K562 (cell line): ENCODE results near the gene GBA3. TPM values are rescaled to one million over a fixed set of nuclear protein-coding genes. Genes with fewer than 3 reads are reported as not detected.

Experiments
- ATAC-seq: fragments of 200-7000 bp; cut with Tn5 transposase; 3 replicates; pipeline ENCODE4 v1.9.1; 2020; ENCODE audit warnings: moderate library complexity
- BruUV-seq: library from RNA; stranded (reverse); fragments of 400-500 nt; replicated peaks from 2 replicates; lab custom pipeline; 2021; lab: Mats Ljungman, UMichigan
- CTCF ChIA-PET: fragments of 300-600 bp; formaldehyde crosslinking; extraction: SDS; loops from one replicate; lab custom pipeline; 2021; ENCODE audit warnings: low intra/inter-chr PET ratio; lab: Yijun Ruan, JAX
- POLR2A ChIA-PET: fragments of 300-600, 350-650 bp; sonication (Branson Sonifier 250); formaldehyde crosslinking; extraction: SDS; loops from one replicate; lab custom pipeline; 2021; ENCODE audit warnings: antibody characterized with exemption, inconsistent platforms; lab: Yijun Ruan, JAX
- DNase-seq, 4 experiments: peaks; one replicate each; pipeline versions ENCODE4 v3.0.0 to v3.0.0-alpha.2; 2011 to 2018; ENCODE audit warnings: low spot score in 3 of 4, mixed read lengths in 3 of 4; ENCODE audit errors: extremely low read depth in 1 of 4
- FAIRE-seq: peaks from 2 replicates; lab custom pipeline; 2011; peaks lifted over from hg19 to GRCh38; lab: Jason Lieb, UNC
- H2AFZ ChIP-seq: 2 replicates; pipeline ENCODE4 v1.6.0; 2011; ENCODE audit warnings: low read depth, low read length, control low read depth, inconsistent platforms
- H3K27ac ChIP-seq: fragments of 200-600 bp; 3 replicates; pipeline ENCODE4 v1.8.0; 2011; ENCODE audit warnings: low read depth, mild to moderate bottlenecking, control low read depth, inconsistent platforms, low read length, moderate library complexity, mixed read lengths; ENCODE audit errors: extremely low read depth
- H3K27me3 ChIP-seq, 2 experiments: fragments of 300-600 bp in 1 of 2; 2 replicates in 1 of 2; 3 replicates in 1 of 2; pipeline versions ENCODE4 v1.6.0 to v1.8.0; 2011; ENCODE audit warnings: inconsistent platforms in 2 of 2, low read length in 2 of 2, mild to moderate bottlenecking in 1 of 2, mixed read lengths in 1 of 2, moderate library complexity in 1 of 2; ENCODE audit not compliant: control insufficient read depth in 2 of 2, insufficient read depth in 2 of 2
- H3K36me3 ChIP-seq: fragments of 300-600 bp; 3 replicates; pipeline ENCODE4 v1.8.0; 2011; ENCODE audit warnings: mild to moderate bottlenecking, low read length, inconsistent platforms; ENCODE audit not compliant: control insufficient read depth, insufficient read depth
- H3K4me1 ChIP-seq, 2 experiments: fragments of 200-600 bp in 1 of 2; replicated peaks in 1 of 2; 2 replicates in 1 of 2; 3 replicates in 1 of 2; pipeline versions ENCODE4 v1.5.1 to v1.8.0; 2011; ENCODE audit warnings: inconsistent platforms in 2 of 2, low read length in 2 of 2, mild to moderate bottlenecking in 1 of 2, mixed read lengths in 1 of 2, moderate library complexity in 1 of 2; ENCODE audit not compliant: control insufficient read depth in 2 of 2, insufficient read depth in 2 of 2
- H3K4me2 ChIP-seq: 2 replicates; pipeline ENCODE4 v1.6.1; 2011; ENCODE audit warnings: low read length, control low read depth, inconsistent platforms, mixed read lengths; ENCODE audit not compliant: insufficient read depth
- H3K4me3 ChIP-seq: fragments of 200-600 bp; sonication (generic), shearing (Covaris generic); 2 replicates; pipeline ENCODE4 v1.5.1; 2016; ENCODE audit warnings: control low read depth, inconsistent platforms
- H3K79me2 ChIP-seq: fragments of 200-600 bp; 3 replicates; pipeline ENCODE4 v1.8.0; 2011; ENCODE audit warnings: low read length, inconsistent platforms; ENCODE audit not compliant: control insufficient read depth, insufficient read depth
- H3K9ac ChIP-seq, 2 experiments: 2 replicates each; pipeline versions ENCODE4 v1.6.0 to v1.6.1; 2011; ENCODE audit warnings: low read depth in 2 of 2, low read length in 2 of 2, control low read depth in 1 of 2, inconsistent platforms in 1 of 2, mild to moderate bottlenecking in 1 of 2, mixed read lengths in 1 of 2; ENCODE audit not compliant: insufficient read depth in 1 of 2
- H3K9me1 ChIP-seq: one replicate; pipeline ENCODE4 v1.6.0; 2011; ENCODE audit warnings: inconsistent platforms, mild to moderate bottlenecking, low read length, moderate library complexity; ENCODE audit not compliant: control insufficient read depth, insufficient read depth
- H3K9me3 ChIP-seq: replicated peaks from 2 replicates; pipeline ENCODE4 v1.5.1; 2011; ENCODE audit warnings: low read depth, low read length, inconsistent platforms; ENCODE audit not compliant: control insufficient read depth, insufficient read depth
- H4K20me1 ChIP-seq: replicated peaks from 2 replicates; pipeline ENCODE4 v1.6.1; 2011; ENCODE audit warnings: low read length, inconsistent platforms, mixed read lengths; ENCODE audit not compliant: control insufficient read depth, insufficient read depth
- GATAD2B ChIP-seq: fragments of 450-650 bp; IDR thresholded peaks from 2 replicates; pipeline ENCODE4 v1.6.1; 2017; ENCODE audit warnings: mild to moderate bottlenecking, borderline replicate concordance
- GTF3C2 ChIP-seq: IDR thresholded peaks from 3 replicates; pipeline ENCODE4 v1.6.1; 2011; ENCODE audit warnings: borderline replicate concordance, mild to moderate bottlenecking, moderate library complexity; ENCODE audit not compliant: insufficient read length; ENCODE audit errors: extremely low read depth
- PATZ1 ChIP-seq: fragments of 250-450 bp; sonication (Bioruptor Pico); IDR thresholded peaks from 2 replicates; pipeline ENCODE4 v1.5.0; 2020; ENCODE audit warnings: mild to moderate bottlenecking, borderline replicate concordance
- TARDBP ChIP-seq: fragments of 450-650 bp; IDR thresholded peaks from 2 replicates; pipeline ENCODE4 v1.6.1; 2016
- TBL1XR1 ChIP-seq, 2 experiments: IDR thresholded peaks; 2 replicates each; pipeline ENCODE4 v1.6.1; 2012; ENCODE audit warnings: improper control_type of control experiment in 2 of 2, low read length in 2 of 2, mild to moderate bottlenecking in 1 of 2
- TFE3 ChIP-seq: fragments of 450-650 bp; formaldehyde crosslinking; IDR thresholded peaks from 2 replicates; pipeline ENCODE4 v1.4.0; 2020; ENCODE audit warnings: mild to moderate bottlenecking, mixed read lengths
- U2AF2 ChIP-seq: fragments of 200-400 bp; formaldehyde crosslinking; optimal IDR thresholded peaks from 2 replicates; pipeline ENCODE3; 2017; ENCODE audit warnings: low read depth, mild to moderate bottlenecking, low read length
- ZNF507 ChIP-seq: conservative IDR thresholded peaks from 2 replicates; pipeline ENCODE4 v1.6.1; 2017; ENCODE audit warnings: missing genetic modification characterization, missing compliant biosample characterization
- ZNF609 ChIP-seq: sonication (generic); formaldehyde crosslinking; IDR thresholded peaks from 2 replicates; pipeline ENCODE4 v1.8.1; 2023; ENCODE audit warnings: missing genetic modification reagents, mild to moderate bottlenecking, borderline replicate concordance
- WGBS: fragments of 100-300 bp; shearing (Covaris generic); methylation state at CpG from one replicate; pipeline ENCODE4 v1.1.6; 2016; ENCODE audit warnings: low coverage, mixed read lengths; ENCODE audit not compliant: insufficient coverage; ENCODE audit errors: missing lambda C conversion rate; 5-methylcytosine and 5-hydroxymethylcytosine counted together
- in situ Hi-C: fragments of 300-500 bp; cut with MboI; formaldehyde crosslinking; loops from 4 replicates; pipeline ENCODE4 v1.15.0; 2018; ENCODE audit warnings: inconsistent platforms, mixed read lengths
- intact Hi-C: fragments of 100-400 bp; cut with micrococcal nuclease; formaldehyde crosslinking; loops from 2 replicates; pipeline ENCODE4 v1.14.2; 2022
- polyA plus RNA-seq, 8 experiments: library from polyadenylated mRNA; depleted of rRNA in 4 of 8; stranded (reverse) in 5 of 8; unstranded in 3 of 8; fragments of >200 nt; fragmentation: Nextera tagmentation in 2 of 8; fragmentation: Illumina TruSeq in 1 of 8; extraction: Ambion mirVana in 2 of 8; extraction: Trizol in 1 of 8; gene quantifications; 2 replicates each; pipeline versions ENCODE4 v1.2.1 to v1.2.3, GENCODE V29; 2011 to 2014; ENCODE audit warnings: inconsistent platforms in 1 of 8, missing spikeins in 1 of 8
- total RNA-seq, 7 experiments: library from RNA; depleted of rRNA in 6 of 7; stranded (reverse); fragments of >200 nt in 6 of 7; fragmentation: Illumina TruSeq in 2 of 7; extraction: Trizol in 2 of 7; gene quantifications; 2 replicates each; pipeline versions ENCODE4 v1.2.1 to v1.2.3, GENCODE V29; 2011 to 2021; ENCODE audit warnings: low replicate concordance in 1 of 7

GBA3 gene
- total and polyA plus RNA-seq, 9 of the 15 experiments (the other 6 are each of a cell fraction or from before 2014, with no cell fraction given) = 0.13 to 0.75 (median 0.40) TPM; not detected in 1

- TF ChIP-seq ZNF609 (CRISPR knock-in tag) = no peak
These were observed 16.7 kb upstream of the GBA3 start (continued) for GRCh38 chr4:22676063-22676462.

- no peak for ATAC-seq
- TF ChIP-seq TBL1XR1 (IDR thresholded peaks at IDR 0.05; ENCODE audit: low read length in 2 of 2) (no peak), U2AF2 (no peak), PATZ1 (CRISPR knock-in tag) (no peak), TFE3 (CRISPR knock-in tag) (no peak), GTF3C2 (no peak), TARDBP (no peak), GATAD2B (no peak), ZNF507 (tag) (no peak)
These were observed 15.0 kb upstream of the GBA3 start for GRCh38 chr4:22677780-22678179.

More at GRCh38 chr4:22677780-22678179, 15.0 kb upstream of the GBA3 start:
- ChIA-PET POLR2A (no interaction called here), CTCF (no interaction called here)
- intact Hi-C loops = no loop called here
- no peaks in the 10 kb centered on the region for H3K27me3 ChIP-seq
- H3K79me2 ChIP-seq = no peaks in the 10 kb centered on the region
- BruUV-seq = no TSS peak
- H4K20me1 ChIP-seq = no peaks in the 10 kb centered on the region
- WGBS = 7% methylated on average over 1 of the region's 1 CpG
- no peak for DNase-seq
- H3K4me2 ChIP-seq = no peak overlapping the region
- H3K9ac ChIP-seq = no peak overlapping the region
- no peak for FAIRE-seq
- H3K9me3 ChIP-seq = no peaks in the 10 kb centered on the region
- no peaks in the 10 kb centered on the region for H3K36me3 ChIP-seq
- in situ Hi-C loops = no loop called here
- no peak overlapping the region for H3K27ac ChIP-seq
- H2AFZ ChIP-seq = no peak overlapping the region
- no peaks in the 10 kb centered on the region for H3K9me1 ChIP-seq
- H3K4me3 ChIP-seq = no peak overlapping the region
- no peaks in the 10 kb centered on the region for H3K4me1 ChIP-seq
